Muscle layer of duodenum (tissue), 2 donors: ENCODE results near the gene RPS15A.
"Not testable (repeated sequence)": the region's sequence is repeated elsewhere in the genome, so short reads cannot be mapped to it uniquely, and the experiment has no call there.

Source experiments
- H3K27ac ChIP-seq: one replicate; pipeline ENCODE4 v1.7.0; 2013; ENCODE audit warnings: mild to moderate bottlenecking, low read length
- H3K27me3 ChIP-seq: one replicate; pipeline ENCODE4 v1.7.0; 2013; ENCODE audit warnings: low read depth, mild to moderate bottlenecking, control low read depth, low read length
- H3K36me3 ChIP-seq, 2 donors: one replicate each; pipeline ENCODE4 v1.7.0; 2013; ENCODE audit warnings: low read length in 2 of 2, control low read depth in 1 of 2, mild to moderate bottlenecking in 1 of 2; ENCODE audit not compliant: insufficient read depth in 2 of 2, control insufficient read depth in 1 of 2
- H3K4me1 ChIP-seq, 2 donors: one replicate each; pipeline ENCODE4 v1.7.0; 2013; ENCODE audit warnings: low read length in 2 of 2, mild to moderate bottlenecking in 2 of 2, control low read depth in 1 of 2, moderate library complexity in 1 of 2; ENCODE audit not compliant: insufficient read depth in 2 of 2, control insufficient read depth in 1 of 2
- H3K4me3 ChIP-seq, 2 donors: one replicate each; pipeline ENCODE4 v1.7.0; 2013; ENCODE audit warnings: low read length in 2 of 2, low read depth in 1 of 2, mild to moderate bottlenecking in 1 of 2
- H3K9me3 ChIP-seq, 2 donors: one replicate each; pipeline ENCODE4 v1.7.0; 2013; ENCODE audit warnings: low read length in 2 of 2, control low read depth in 1 of 2, mild to moderate bottlenecking in 1 of 2; ENCODE audit not compliant: control insufficient read depth in 1 of 2
- donor health status: healthy.

Gene RPS15A

GRCh38 chr16:18774651-18775050, 15.5 kb downstream of the RPS15A start:
- H3K4me3 ChIP-seq, H3K27me3 ChIP-seq, H3K9me3 ChIP-seq, H3K4me1 ChIP-seq, H3K27ac ChIP-seq, H3K36me3 ChIP-seq: not testable (repeated sequence)

DNA sequence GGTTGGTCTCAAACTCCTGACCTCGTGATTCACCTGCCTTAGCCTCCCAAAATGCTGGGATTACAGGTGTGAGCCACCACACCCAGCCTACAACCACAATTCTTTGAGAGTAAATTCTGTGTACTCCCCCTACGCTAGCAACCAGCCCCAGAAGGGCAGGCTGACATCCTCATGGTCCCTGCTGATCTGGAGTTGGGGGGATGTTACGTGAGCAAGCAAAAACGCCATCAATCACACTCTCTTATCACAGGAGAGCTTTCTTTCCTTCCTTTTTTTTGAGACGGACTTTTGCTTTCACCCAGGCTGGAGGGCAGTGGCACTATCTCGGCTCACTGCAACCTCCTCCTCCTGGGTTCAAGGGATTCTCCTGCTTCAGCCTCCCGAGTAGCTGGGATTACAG, 18.0 kb downstream of the RPS15A start:
- H3K4me3 ChIP-seq, H3K27me3 ChIP-seq, H3K4me1 ChIP-seq, H3K36me3 ChIP-seq, H3K9me3 ChIP-seq, H3K27ac ChIP-seq: not testable (repeated sequence)

DNA sequence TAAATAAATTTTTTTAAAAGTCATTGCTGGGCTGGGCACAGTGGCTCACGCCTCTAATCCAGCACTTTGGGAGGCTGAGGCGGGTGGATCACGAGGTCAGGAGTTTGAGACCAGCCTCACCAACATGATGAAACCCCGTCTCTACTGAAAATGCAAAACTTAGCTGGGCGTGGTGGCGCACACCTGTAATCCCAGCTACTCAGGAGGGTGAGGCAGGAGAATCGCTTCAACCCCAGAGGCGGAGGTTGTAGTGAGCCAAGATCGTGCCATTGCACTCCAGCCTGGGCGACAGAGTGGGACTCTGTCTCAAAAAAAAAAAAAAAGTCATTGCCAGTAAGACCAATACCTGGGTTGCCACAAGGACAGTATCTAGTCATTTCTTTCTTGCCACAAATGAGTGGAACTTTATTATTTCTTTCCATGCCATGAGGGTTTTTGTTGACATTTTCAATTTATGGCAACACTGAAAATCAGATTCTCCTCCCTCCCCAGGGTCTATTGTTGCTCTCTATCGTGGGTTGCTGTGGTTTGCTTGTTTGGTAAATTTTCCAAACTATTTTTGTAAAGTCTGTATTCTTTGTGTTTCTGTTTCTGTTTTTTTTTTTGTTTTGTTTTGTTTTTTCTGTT, 19.7 kb downstream of the RPS15A start:
- not testable (repeated sequence) for H3K27me3 ChIP-seq, H3K27ac ChIP-seq, H3K36me3 ChIP-seq, H3K4me3 ChIP-seq, H3K4me1 ChIP-seq, H3K9me3 ChIP-seq

DNA sequence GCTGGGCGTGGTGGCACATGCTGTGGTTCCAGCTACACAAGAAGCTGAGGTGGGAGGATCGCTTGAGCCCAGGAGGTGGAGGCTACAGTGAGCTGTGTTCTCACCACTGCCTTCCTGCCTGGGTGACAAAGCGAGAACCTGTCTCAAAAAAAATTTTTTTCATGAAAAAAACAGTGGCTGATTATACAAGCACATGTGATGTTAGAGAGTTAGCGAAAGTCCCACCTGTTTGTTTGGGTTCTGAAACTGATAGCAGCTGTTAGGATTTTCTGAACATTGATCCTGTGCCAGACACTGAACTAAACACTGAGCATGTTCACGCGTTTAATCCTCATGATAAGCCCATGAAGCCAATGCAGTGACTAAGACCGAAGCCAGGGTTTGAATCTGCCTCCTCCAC, 22.9 kb downstream of the RPS15A start:
- H3K4me3 ChIP-seq, H3K9me3 ChIP-seq, H3K36me3 ChIP-seq, H3K27ac ChIP-seq, H3K27me3 ChIP-seq, H3K4me1 ChIP-seq: not testable (repeated sequence)

GRCh38 chr16:18762713-18763112, 27.4 kb downstream of the RPS15A start:
- H3K4me3 ChIP-seq, H3K9me3 ChIP-seq, H3K27ac ChIP-seq, H3K27me3 ChIP-seq, H3K4me1 ChIP-seq, H3K36me3 ChIP-seq: not testable (repeated sequence)

DNA sequence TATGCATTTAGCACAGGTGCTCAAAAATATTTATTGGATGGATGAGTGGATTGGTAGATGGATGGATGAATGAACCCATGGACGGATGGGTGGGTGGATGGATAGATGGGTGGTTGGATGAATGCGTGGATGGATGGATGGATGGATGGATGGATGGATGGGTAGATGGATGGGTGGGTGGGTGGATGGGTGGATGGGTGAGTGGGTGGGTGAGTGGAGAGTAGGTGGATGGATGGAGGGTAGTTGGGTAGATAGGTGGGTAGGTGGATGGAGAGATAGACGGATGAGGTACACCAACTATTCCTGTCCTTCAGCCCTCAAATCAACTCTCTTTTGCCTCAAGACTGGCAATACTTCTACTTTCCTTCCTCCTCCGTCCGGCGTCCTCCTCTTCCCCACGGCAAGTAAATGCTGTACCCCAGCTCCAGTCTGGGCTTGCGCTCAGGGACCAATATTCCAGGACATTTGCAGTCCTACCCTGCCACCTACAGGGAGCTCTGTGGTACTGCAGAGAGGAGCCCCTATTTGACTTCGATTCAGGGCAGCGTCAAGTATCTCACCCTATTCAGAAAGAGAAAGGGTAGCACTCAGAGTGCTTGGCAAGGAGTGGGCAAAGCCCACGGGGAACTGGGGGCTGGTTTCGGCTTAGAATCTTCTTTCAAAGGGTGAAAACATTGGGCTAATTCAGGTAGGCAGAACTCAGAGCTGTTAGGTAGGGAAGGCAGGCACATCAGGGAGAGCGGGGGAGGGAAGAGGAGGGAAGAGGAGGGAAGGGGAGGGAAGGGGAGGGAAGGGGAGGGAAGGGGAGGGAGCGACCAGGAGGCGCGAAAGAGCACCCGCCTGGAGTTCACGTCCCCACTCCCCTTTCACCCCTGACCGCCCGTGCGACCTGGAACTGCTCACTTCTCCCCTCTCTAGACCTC, 30.3 kb downstream of the RPS15A start:
- H3K27ac ChIP-seq, H3K4me3 ChIP-seq, H3K4me1 ChIP-seq, H3K36me3 ChIP-seq, H3K27me3 ChIP-seq, H3K9me3 ChIP-seq: not testable (repeated sequence)

- H3K4me1 ChIP-seq, H3K36me3 ChIP-seq, H3K27me3 ChIP-seq, H3K27ac ChIP-seq, H3K9me3 ChIP-seq, H3K4me3 ChIP-seq: not testable (repeated sequence)
Measured at GRCh38 chr16:18757960-18758660, 32.0 kb downstream of the RPS15A start.

DNA sequence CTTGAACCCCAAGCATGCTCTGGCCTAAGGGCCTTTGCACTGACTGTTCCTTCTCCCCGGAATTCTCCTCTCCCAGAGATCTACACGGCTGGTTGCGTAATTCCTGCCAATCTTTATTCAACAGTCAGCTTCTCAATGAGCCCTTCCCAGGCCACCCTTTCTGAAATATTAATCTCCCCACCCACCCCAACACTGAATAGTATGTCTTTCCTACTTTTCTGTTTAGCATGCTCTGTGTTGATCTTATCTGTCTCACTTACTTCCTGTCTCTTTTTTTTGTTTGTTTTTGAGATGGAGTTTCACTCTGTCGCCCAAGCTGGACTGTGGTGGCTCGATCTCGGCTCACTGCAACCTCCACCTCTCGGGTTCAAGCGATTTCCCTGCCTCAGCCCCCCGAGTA, 33.5 kb downstream of the RPS15A start:
- H3K4me3 ChIP-seq, H3K36me3 ChIP-seq, H3K27me3 ChIP-seq, H3K9me3 ChIP-seq, H3K27ac ChIP-seq, H3K4me1 ChIP-seq: not testable (repeated sequence)

- H3K36me3 ChIP-seq, H3K4me1 ChIP-seq, H3K27ac ChIP-seq, H3K27me3 ChIP-seq, H3K4me3 ChIP-seq, H3K9me3 ChIP-seq: not testable (repeated sequence)
Measured at GRCh38 chr16:18742870-18743269, 47.3 kb downstream of the RPS15A start.

GRCh38 chr16:18740027-18740426, 50.1 kb downstream of the RPS15A start:
- H3K27ac ChIP-seq, H3K4me3 ChIP-seq, H3K27me3 ChIP-seq, H3K9me3 ChIP-seq, H3K4me1 ChIP-seq, H3K36me3 ChIP-seq: not testable (repeated sequence)

- not testable (repeated sequence) for H3K4me3 ChIP-seq, H3K9me3 ChIP-seq, H3K27me3 ChIP-seq, H3K4me1 ChIP-seq, H3K36me3 ChIP-seq, H3K27ac ChIP-seq
Measured at GRCh38 chr16:18738768-18739167, 51.4 kb downstream of the RPS15A start.
